SK-N-MC (cell line): ENCODE data around the gene TNF.
A peak's percentile ranks its signal among the peaks of the same experiment; 100 is the strongest.
"Not testable (repeated sequence)": the region's sequence is repeated elsewhere in the genome, so short reads cannot be mapped to it uniquely, and the experiment has no call there.

Source experiments
- DNase-seq: peaks from one replicate; pipeline ENCODE4 v3.0.0-alpha.2; 2011; ENCODE audit warnings: low read depth, low spot score
- H3K27ac ChIP-seq: fragments of 200-600 bp; sonication (generic); 2 replicates; pipeline ENCODE4 v1.5.1; 2016; ENCODE audit warnings: mixed run types
- H3K36me3 ChIP-seq: fragments of 200-600 bp; sonication (generic); 2 replicates; pipeline ENCODE4 v1.6.1; 2017; ENCODE audit warnings: antibody characterized with exemption, low read length, mixed read lengths; ENCODE audit not compliant: insufficient read depth
- H3K4me3 ChIP-seq: fragments of 200-600 bp; sonication (generic); 2 replicates; pipeline ENCODE4 v1.5.1; 2016
- H3K9ac ChIP-seq: fragments of 200-600 bp; sonication (generic); 2 replicates; pipeline ENCODE4 v1.8.0; 2017; ENCODE audit warnings: mixed run types, mixed read lengths; ENCODE audit not compliant: insufficient read length
- H3K9me3 ChIP-seq: fragments of 200-600 bp; sonication (generic); 2 replicates; pipeline ENCODE4 v1.6.1; 2017; ENCODE audit warnings: low read depth, mild to moderate bottlenecking, antibody characterized with exemption, low read length, moderate library complexity, mixed read lengths
- EZH2 ChIP-seq: fragments of 200-600 bp; sonication (generic); IDR thresholded peaks from one replicate; pipeline ENCODE4 v1.6.1; 2017; ENCODE audit warnings: antibody characterized with exemption
- FOXP2 ChIP-seq: optimal IDR thresholded peaks from 2 replicates; pipeline ENCODE3; 2011; ENCODE audit warnings: mild to moderate bottlenecking, moderate library complexity; ENCODE audit not compliant: insufficient read depth; ENCODE audit errors: extremely low read length, control extremely low read depth
- POLR2AphosphoS5 ChIP-seq: IDR thresholded peaks from 2 replicates; pipeline ENCODE4 v1.6.1; 2012; ENCODE audit warnings: mild to moderate bottlenecking, low read depth, low read length, borderline replicate concordance

TNF gene

DNA sequence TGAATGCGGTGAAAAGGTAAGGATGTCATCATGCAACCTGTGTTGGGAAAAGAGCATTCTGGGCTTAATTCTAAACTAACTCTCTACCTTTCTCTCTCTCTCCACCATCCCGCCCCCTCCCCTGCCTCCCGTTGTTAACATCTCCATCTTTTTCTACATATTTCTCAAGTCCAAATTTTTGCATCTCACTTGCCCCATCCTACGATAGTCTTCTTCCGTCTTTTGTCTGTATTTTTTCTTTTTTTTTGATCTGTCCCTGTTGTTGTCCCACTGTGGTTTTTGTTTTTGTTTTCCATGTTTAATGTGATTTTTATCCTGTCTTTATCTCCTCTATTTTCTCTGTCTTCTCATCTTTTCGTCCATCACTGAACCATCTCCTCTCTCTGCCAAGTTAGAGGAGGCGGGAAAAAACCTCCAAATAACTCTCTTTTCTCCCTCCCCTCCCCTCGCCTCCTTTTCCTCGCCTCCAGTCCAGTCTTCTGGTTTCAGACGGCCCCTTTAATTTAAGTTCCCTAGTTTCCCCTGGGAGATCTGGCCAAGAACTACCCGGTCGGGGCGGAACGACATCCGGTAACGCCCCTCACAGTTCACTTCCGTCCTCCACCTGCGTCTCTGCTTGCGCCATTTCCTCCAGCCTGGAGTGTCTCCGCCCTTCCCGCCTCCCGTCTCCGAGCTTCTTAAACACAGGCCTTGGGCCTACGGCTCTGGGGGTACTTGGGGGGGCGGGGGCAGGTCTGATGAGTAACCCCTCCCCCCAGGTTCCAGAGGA is 28.2 kb upstream of the TNF start, which contains the start of gene NFKBIL1:
Gene NFKBIL1, plus strand, starts transcription at position 651 of the 769 bp plus-strand sequence. Its CDS starts 87 bp downstream, at position 738.
- peak within 1 kb of the TSS; percentile 91 for H3K9ac ChIP-seq
- peak within 1 kb of the TSS; percentile 92 for H3K27ac ChIP-seq
- H3K4me3 ChIP-seq = peak within 1 kb of the TSS; percentile 86
- H3K9me3 ChIP-seq = no peaks in the 10 kb centered on the region
- H3K36me3 ChIP-seq = peaks cover 19% of the 10 kb centered on the region; the same call in 1 of the 2 replicates
- peak; percentile 96 for DNase-seq
- TF ChIP-seq EZH2 = no peak
- peak; percentile 74 for TF ChIP-seq POLR2AphosphoS5

DNA sequence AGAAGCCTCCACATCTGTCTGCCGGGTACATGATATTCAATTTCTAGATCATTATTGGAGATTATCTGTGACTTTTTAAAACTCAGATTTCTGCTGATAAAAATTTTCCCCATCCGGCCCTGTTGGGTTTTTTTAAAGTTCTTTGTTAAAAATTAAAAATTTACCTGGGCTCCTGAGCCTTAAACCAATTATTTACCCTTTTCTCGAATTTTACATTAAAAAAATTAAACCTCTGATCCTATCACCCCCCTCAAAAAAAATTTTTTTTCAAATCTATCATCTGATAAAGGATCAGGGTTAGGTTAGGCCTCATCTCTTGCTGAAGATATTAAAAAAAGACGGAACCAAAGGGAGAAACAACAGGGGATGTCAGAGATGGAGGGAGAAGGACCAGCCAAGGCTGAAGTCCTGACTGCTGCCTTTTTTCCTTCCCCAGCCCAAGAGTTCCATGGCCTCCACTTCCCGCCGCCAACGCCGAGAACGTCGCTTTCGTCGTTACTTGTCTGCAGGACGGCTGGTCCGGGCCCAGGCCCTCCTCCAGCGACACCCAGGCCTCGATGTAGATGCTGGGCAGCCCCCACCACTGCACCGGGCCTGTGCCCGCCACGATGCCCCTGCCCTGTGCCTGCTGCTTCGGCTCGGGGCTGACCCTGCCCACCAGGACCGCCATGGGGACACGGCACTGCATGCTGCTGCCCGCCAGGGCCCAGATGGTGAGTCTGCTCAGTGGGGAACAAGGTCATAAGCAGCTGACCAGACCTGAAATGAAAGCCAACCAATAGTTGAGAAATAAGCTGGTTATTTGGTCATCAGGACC is 27.4 kb upstream of the TNF start:
- peak overlapping the region; percentile 91 for H3K9ac ChIP-seq
- no peak for DNase-seq
- H3K9me3 ChIP-seq = no peaks in the 10 kb centered on the region
- H3K27ac ChIP-seq = peak overlapping the region; percentile 92
- TF ChIP-seq POLR2AphosphoS5 = no peak
- TF ChIP-seq EZH2 = no peak
- no peak for TF ChIP-seq FOXP2
- H3K36me3 ChIP-seq = peaks cover 19% of the 10 kb centered on the region; the same call in 1 of the 2 replicates
- H3K4me3 ChIP-seq = peak overlapping the region; percentile 86

GRCh38 chr6:31548544-31548873 is 26.9 kb upstream of the TNF start:
- Histone ChIP-seq H3K36me3 (peaks cover 23% of the 10 kb centered on the region; the same call in 1 of the 2 replicates), H3K9ac (peak overlapping the region; percentile 91), H3K27ac (peak overlapping the region; percentile 92), H3K9me3 (no peaks in the 10 kb centered on the region), H3K4me3 (peak overlapping the region; percentile 86)
- DNase-seq = no peak
- TF ChIP-seq POLR2AphosphoS5 = no peak
- TF ChIP-seq FOXP2 = no peak
- no peak for TF ChIP-seq EZH2

DNA sequence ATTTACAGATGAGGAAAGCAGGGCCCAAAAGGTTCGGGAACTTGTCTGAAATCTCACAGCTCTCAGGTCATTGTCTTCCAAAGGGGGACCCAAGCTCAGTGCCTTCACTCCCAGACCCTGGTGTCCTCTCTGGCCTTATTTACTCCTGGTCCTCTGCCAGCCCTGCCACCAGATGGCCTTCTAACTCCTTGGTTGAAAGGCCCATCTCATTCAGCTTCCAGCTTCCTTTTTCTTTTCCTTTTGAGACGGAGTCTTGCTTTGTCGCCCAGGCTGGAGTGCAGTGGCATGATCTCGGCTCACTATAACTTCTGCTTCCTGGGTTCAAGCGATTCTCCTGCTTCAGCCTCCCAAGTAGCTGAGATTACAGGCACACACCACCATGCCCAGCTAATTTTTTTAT is 24.0 kb upstream of the TNF start:
- H3K4me3 ChIP-seq, H3K9me3 ChIP-seq, DNase-seq, H3K27ac ChIP-seq, H3K9ac ChIP-seq: not testable (repeated sequence)
- peaks cover 28% of the 10 kb centered on the region; the same call in 1 of the 2 replicates for H3K36me3 ChIP-seq

- peaks cover 18% of the 10 kb centered on the region; the same call in 1 of the 2 replicates for H3K36me3 ChIP-seq
- H3K9me3 ChIP-seq = no peaks in the 10 kb centered on the region
- no peak for TF ChIP-seq EZH2
- TF ChIP-seq FOXP2 = no peak
- no peak for TF ChIP-seq POLR2AphosphoS5
- H3K4me3 ChIP-seq = no peak overlapping the region
- no peak overlapping the region for H3K9ac ChIP-seq
- H3K27ac ChIP-seq = no peak overlapping the region
- DNase-seq = no peak
These were observed 19.1 kb upstream of the TNF start for GRCh38 chr6:31556307-31556706.

GRCh38 chr6:31557443-31558317 is 17.7 kb upstream of the TNF start:
- TF ChIP-seq FOXP2 (no peak), POLR2AphosphoS5 (no peak), EZH2 (no peak)
- H3K36me3 ChIP-seq = peaks cover 18% of the 10 kb centered on the region; the same call in 1 of the 2 replicates
- no peak for DNase-seq

DNA sequence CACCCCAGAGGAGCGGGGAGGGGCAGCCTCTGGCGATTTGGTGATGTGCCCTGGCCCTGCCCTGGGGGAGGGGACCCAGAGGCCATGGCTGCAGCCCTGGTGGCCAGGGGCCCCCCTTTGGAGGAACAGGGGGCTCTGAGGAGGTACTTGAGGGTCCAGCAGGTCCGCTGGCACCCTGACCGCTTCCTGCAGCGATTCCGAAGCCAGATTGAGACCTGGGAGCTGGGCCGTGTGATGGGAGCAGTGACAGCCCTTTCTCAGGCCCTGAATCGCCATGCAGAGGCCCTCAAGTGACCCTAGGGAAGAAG is 17.1 kb upstream of the TNF start:
- H3K9ac ChIP-seq = no peak overlapping the region
- H3K27ac ChIP-seq = no peak overlapping the region
- no peak overlapping the region for H3K4me3 ChIP-seq
- H3K9me3 ChIP-seq = no peaks in the 10 kb centered on the region
- peaks cover 17% of the 10 kb centered on the region; the same call in 1 of the 2 replicates for H3K36me3 ChIP-seq
- no peak for TF ChIP-seq EZH2
- no peak for TF ChIP-seq POLR2AphosphoS5
- no peak for TF ChIP-seq FOXP2
- no peak for DNase-seq

More at GRCh38 chr6:31557443-31558317, 17.7 kb upstream of the TNF start:
- Histone ChIP-seq H3K9ac (no peak overlapping the region), H3K9me3 (no peaks in the 10 kb centered on the region), H3K4me3 (no peak overlapping the region), H3K27ac (no peak overlapping the region)

GRCh38 chr6:31558631-31559500 is 16.5 kb upstream of the TNF start:
- no peak overlapping the region for H3K4me3 ChIP-seq
- no peak overlapping the region for H3K27ac ChIP-seq
- no peak for DNase-seq
- no peaks in the 10 kb centered on the region for H3K9me3 ChIP-seq
- no peak overlapping the region for H3K9ac ChIP-seq
- H3K36me3 ChIP-seq = peaks cover 13% of the 10 kb centered on the region; the same call in 1 of the 2 replicates
- TF ChIP-seq FOXP2 (no peak), POLR2AphosphoS5 (no peak), EZH2 (no peak)
